NT2/D1 (cell line): Measurements from ENCODE around the gene WSB1.

ENCODE experiments used
- SUZ12 ChIP-seq: IDR thresholded peaks from 2 replicates; pipeline ENCODE4 v1.6.1; 2011; ENCODE audit not compliant: insufficient read length, insufficient read depth; ENCODE audit errors: extremely low read depth
- YY1 ChIP-seq: IDR thresholded peaks from 2 replicates; pipeline ENCODE4 v1.6.1; 2011; ENCODE audit not compliant: insufficient read length, insufficient read depth
- ZNF274 ChIP-seq: IDR thresholded peaks from 2 replicates; pipeline ENCODE4 v1.6.1; 2011; ENCODE audit warnings: mild to moderate bottlenecking, low read depth, low read length

- TF ChIP-seq ZNF274 = no peak
- TF ChIP-seq SUZ12 = no peak
- TF ChIP-seq YY1 = no peak
Measured at GRCh38 chr17:27340575-27340974, 46.7 kb downstream of the WSB1 start.
